ENCODE data around the gene FURIN.

FURIN gene

DNA sequence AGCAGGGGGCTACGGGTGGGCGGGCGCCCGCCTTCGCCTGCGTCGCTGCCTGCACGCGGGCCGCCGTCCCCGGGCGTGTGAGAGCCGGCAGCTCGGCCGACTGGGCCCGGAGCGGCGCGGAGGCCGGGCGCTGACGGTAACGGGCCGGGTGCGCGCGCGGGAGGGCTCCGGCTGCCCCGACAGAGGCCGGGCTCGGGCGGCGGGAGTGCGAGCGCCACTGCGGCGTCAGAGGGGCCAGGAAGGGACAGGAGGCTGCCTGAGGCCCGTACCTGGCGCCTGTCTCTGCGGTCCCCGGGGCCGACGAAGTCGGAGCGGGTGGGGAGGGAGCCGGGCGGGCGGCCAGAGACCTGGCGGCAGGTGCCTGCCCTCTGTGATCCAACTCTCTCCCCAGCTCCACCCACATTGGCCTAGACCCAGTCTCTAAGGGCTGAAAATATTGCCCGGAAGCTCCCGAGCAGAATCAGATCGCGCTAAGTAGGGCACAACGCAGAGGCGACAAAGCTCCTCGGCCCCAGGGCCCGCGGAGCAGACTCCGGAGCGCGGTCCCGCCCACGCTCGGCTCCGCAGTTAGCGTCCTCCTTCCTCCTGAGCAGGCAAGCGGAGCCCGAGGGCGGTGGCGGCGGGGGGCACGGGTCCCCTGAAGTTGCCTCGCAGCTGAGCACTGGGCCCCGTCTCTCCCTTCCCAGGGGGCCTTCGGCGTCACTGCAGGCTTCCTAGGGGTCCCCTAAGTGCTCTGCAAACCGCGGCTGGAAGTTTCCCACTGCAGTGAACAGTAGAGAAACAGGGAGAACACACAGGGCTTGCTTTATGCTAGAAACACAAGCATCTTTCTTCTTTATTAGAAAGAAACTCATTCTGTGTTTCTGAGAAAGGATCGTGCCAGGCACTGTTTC lies 34.7 kb downstream of the FURIN start, which contains the start of gene MAN2A2 (continued):
- TF ChIP-seq, protein P1, sequence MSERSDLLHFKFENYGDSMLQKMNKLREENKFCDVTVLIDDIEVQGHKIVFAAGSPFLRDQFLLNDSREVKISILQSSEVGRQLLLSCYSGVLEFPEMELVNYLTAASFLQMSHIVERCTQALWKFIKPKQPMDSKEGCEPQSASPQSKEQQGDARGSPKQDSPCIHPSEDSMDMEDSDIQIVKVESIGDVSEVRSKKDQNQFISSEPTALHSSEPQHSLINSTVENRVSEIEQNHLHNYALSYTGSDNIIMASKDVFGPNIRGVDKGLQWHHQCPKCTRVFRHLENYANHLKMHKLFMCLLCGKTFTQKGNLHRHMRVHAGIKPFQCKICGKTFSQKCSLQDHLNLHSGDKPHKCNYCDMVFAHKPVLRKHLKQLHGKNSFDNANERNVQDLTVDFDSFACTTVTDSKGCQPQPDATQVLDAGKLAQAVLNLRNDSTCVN (tag by site-specific recombination; optimal IDR thresholded peaks at IDR 0.05) = peak; percentile 86
- TF ChIP-seq ZNF214 (tag by site-specific recombination; IDR thresholded peaks at IDR 0.05; ENCODE audit: borderline replicate concordance) (no peak), ZEB2 (tag by site-specific recombination; IDR thresholded peaks at IDR 0.05) (peak; percentile 72), ZNF37A (tag by site-specific recombination; IDR thresholded peaks at IDR 0.05) (no peak), ZFP37 (tag by site-specific recombination; IDR thresholded peaks at IDR 0.05) (0 out of 2 replicates have a peak, but pooled peaks have one; percentile 38), KLF1 (tag by site-specific recombination; IDR thresholded peaks at IDR 0.05) (no peak), ZNF341 (tag by site-specific recombination; IDR thresholded peaks at IDR 0.05; ENCODE audit: low read depth) (no peak), YY2 (tag by site-specific recombination; IDR thresholded peaks at IDR 0.05) (no peak), GLIS2 (tag by site-specific recombination; IDR thresholded peaks at IDR 0.05) (peak; percentile 94), ZNF843 (tag by site-specific recombination; IDR thresholded peaks at IDR 0.05) (no peak), ZBTB8A (tag by site-specific recombination; IDR thresholded peaks at IDR 0.05) (peak; percentile 89), ZNF221 (tag by site-specific recombination; IDR thresholded peaks at IDR 0.05; ENCODE audit: borderline replicate concordance) (no peak), ZBTB21 (tag by site-specific recombination; IDR thresholded peaks at IDR 0.05) (no peak), GLI2 (tag by site-specific recombination; IDR thresholded peaks at IDR 0.05; ENCODE audit: borderline replicate concordance, low read depth) (no peak), ZNF600 (tag by site-specific recombination; IDR thresholded peaks at IDR 0.05) (peak; percentile 93), ZNF19 (tag by site-specific recombination; IDR thresholded peaks at IDR 0.05; ENCODE audit: low read depth) (no peak), BCL11A (tag by site-specific recombination; IDR thresholded peaks at IDR 0.05; ENCODE audit: low read depth) (0 out of 2 replicates have a peak, but pooled peaks have one; percentile 22), ZIC2 (tag by site-specific recombination; IDR thresholded peaks at IDR 0.05) (peak; percentile 99), OSR2 (tag by site-specific recombination; IDR thresholded peaks at IDR 0.05) (no peak), ZNF521 (tag by site-specific recombination; IDR thresholded peaks at IDR 0.05) (no peak), ZNF202 (tag by site-specific recombination; IDR thresholded peaks at IDR 0.05; ENCODE audit: borderline replicate concordance) (no peak), ZBTB48 (tag by site-specific recombination; IDR thresholded peaks at IDR 0.05) (peak; percentile 57; the same call in 1 of the 2 replicates), ZNF274 (IDR thresholded peaks at IDR 0.05; ENCODE audit: low read length) (no peak), ZNF274 (tag by site-specific recombination; IDR thresholded peaks at IDR 0.05; ENCODE audit: borderline replicate concordance) (no peak)
- TF ChIP-seq, protein P2, sequence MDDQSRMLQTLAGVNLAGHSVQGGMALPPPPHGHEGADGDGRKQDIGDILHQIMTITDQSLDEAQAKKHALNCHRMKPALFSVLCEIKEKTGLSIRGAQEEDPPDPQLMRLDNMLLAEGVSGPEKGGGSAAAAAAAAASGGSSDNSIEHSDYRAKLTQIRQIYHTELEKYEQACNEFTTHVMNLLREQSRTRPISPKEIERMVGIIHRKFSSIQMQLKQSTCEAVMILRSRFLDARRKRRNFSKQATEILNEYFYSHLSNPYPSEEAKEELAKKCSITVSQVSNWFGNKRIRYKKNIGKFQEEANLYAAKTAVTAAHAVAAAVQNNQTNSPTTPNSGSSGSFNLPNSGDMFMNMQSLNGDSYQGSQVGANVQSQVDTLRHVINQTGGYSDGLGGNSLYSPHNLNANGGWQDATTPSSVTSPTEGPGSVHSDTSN (CRISPR knock-in tag; IDR thresholded peaks at IDR 0.05) = peak; percentile 63; the same call in 1 of the 2 replicates
- TF ChIP-seq, protein P3, sequence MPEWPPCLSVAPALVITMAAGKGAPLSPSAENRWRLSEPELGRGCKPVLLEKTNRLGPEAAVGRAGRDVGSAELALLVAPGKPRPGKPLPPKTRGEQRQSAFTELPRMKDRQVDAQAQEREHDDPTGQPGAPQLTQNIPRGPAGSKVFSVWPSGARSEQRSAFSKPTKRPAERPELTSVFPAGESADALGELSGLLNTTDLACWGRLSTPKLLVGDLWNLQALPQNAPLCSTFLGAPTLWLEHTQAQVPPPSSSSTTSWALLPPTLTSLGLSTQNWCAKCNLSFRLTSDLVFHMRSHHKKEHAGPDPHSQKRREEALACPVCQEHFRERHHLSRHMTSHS (tag by site-specific recombination; IDR thresholded peaks at IDR 0.05) = no peak
- TF ChIP-seq, protein P4, sequence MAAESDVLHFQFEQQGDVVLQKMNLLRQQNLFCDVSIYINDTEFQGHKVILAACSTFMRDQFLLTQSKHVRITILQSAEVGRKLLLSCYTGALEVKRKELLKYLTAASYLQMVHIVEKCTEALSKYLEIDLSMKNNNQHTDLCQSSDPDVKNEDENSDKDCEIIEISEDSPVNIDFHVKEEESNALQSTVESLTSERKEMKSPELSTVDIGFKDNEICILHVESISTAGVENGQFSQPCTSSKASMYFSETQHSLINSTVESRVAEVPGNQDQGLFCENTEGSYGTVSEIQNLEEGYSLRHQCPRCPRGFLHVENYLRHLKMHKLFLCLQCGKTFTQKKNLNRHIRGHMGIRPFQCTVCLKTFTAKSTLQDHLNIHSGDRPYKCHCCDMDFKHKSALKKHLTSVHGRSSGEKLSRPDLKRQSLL (tag by site-specific recombination; IDR thresholded peaks at IDR 0.05) = 0 out of 2 replicates have a peak, but pooled peaks have one; percentile 17
- TF ChIP-seq, protein P5, sequence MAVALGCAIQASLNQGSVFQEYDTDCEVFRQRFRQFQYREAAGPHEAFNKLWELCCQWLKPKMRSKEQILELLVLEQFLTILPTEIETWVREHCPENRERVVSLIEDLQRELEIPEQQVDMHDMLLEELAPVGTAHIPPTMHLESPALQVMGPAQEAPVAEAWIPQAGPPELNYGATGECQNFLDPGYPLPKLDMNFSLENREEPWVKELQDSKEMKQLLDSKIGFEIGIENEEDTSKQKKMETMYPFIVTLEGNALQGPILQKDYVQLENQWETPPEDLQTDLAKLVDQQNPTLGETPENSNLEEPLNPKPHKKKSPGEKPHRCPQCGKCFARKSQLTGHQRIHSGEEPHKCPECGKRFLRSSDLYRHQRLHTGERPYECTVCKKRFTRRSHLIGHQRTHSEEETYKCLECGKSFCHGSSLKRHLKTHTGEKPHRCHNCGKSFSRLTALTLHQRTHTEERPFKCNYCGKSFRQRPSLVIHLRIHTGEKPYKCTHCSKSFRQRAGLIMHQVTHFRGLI (tag by site-specific recombination; IDR thresholded peaks at IDR 0.05) = no peak
- TF ChIP-seq, protein P6, sequence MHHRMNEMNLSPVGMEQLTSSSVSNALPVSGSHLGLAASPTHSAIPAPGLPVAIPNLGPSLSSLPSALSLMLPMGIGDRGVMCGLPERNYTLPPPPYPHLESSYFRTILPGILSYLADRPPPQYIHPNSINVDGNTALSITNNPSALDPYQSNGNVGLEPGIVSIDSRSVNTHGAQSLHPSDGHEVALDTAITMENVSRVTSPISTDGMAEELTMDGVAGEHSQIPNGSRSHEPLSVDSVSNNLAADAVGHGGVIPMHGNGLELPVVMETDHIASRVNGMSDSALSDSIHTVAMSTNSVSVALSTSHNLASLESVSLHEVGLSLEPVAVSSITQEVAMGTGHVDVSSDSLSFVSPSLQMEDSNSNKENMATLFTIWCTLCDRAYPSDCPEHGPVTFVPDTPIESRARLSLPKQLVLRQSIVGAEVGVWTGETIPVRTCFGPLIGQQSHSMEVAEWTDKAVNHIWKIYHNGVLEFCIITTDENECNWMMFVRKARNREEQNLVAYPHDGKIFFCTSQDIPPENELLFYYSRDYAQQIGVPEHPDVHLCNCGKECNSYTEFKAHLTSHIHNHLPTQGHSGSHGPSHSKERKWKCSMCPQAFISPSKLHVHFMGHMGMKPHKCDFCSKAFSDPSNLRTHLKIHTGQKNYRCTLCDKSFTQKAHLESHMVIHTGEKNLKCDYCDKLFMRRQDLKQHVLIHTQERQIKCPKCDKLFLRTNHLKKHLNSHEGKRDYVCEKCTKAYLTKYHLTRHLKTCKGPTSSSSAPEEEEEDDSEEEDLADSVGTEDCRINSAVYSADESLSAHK (tag by site-specific recombination; IDR thresholded peaks at IDR 0.05) = no peak
- TF ChIP-seq, protein P7, sequence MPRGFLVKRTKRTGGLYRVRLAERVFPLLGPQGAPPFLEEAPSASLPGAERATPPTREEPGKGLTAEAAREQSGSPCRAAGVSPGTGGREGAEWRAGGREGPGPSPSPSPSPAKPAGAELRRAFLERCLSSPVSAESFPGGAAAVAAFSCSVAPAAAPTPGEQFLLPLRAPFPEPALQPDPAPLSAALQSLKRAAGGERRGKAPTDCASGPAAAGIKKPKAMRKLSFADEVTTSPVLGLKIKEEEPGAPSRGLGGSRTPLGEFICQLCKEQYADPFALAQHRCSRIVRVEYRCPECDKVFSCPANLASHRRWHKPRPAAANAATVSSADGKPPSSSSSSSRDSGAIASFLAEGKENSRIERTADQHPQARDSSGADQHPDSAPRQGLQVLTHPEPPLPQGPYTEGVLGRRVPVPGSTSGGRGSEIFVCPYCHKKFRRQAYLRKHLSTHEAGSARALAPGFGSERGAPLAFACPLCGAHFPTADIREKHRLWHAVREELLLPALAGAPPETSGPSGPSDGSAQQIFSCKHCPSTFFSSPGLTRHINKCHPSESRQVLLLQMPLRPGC (tag by site-specific recombination; IDR thresholded peaks at IDR 0.05) = 0 out of 2 replicates have a peak, but pooled peaks have one; percentile 47

Data from HEK293 (cell line).